ENCODE measurements around the gene C7orf57. TPM values are rescaled to one million over a fixed set of nuclear protein-coding genes. Genes with fewer than 3 reads are reported as not detected.

The C7orf57 gene
- total RNA-seq, 1 donor from 2014 or later, result not detected

- TF ChIP-seq CTCF (IDR thresholded peaks at IDR 0.05), result no peak
- Mint-ChIP-seq H3K4me1 (ENCODE audit: unreplicated experiment) (peaks cover 17% of the 10 kb centered on the region), H3K9me3 (ENCODE audit: unreplicated experiment) (no peaks in the 10 kb centered on the region), H3K4me3 (ENCODE audit: unreplicated experiment) (no peak overlapping the region), H3K27ac (ENCODE audit: unreplicated experiment) (no peak overlapping the region), H3K36me3 (ENCODE audit: unreplicated experiment) (no peaks in the 10 kb centered on the region), H3K27me3 (ENCODE audit: unreplicated experiment) (peaks cover 4% of the 10 kb centered on the region)
- DNase-seq (ENCODE audit: extremely low spot score, unreplicated experiment), result no peak
These were observed 6.9 kb downstream of the C7orf57 start for GRCh38 chr7:48042216-48042615.

GRCh38 chr7:48042636-48043035 is 7.3 kb downstream of the C7orf57 start:
- H3K4me1 Mint-ChIP-seq (ENCODE audit: unreplicated experiment), result peaks cover 17% of the 10 kb centered on the region
- TF ChIP-seq CTCF (IDR thresholded peaks at IDR 0.05), result no peak
- no peak for DNase-seq (ENCODE audit: extremely low spot score, unreplicated experiment)
- no peak overlapping the region for H3K4me3 Mint-ChIP-seq (ENCODE audit: unreplicated experiment)
- no peak overlapping the region for H3K27ac Mint-ChIP-seq (ENCODE audit: unreplicated experiment)
- no peaks in the 10 kb centered on the region for H3K9me3 Mint-ChIP-seq (ENCODE audit: unreplicated experiment)
- no peaks in the 10 kb centered on the region for H3K36me3 Mint-ChIP-seq (ENCODE audit: unreplicated experiment)
- H3K27me3 Mint-ChIP-seq (ENCODE audit: unreplicated experiment), result peaks cover 2% of the 10 kb centered on the region

- no peak overlapping the region for H3K4me3 Mint-ChIP-seq (ENCODE audit: unreplicated experiment)
- H3K27me3 Mint-ChIP-seq (ENCODE audit: unreplicated experiment), result peaks cover 2% of the 10 kb centered on the region
- no peak for DNase-seq (ENCODE audit: extremely low spot score, unreplicated experiment)
- H3K36me3 Mint-ChIP-seq (ENCODE audit: unreplicated experiment), result no peaks in the 10 kb centered on the region
- TF ChIP-seq CTCF (IDR thresholded peaks at IDR 0.05), result no peak
- H3K9me3 Mint-ChIP-seq (ENCODE audit: unreplicated experiment), result no peaks in the 10 kb centered on the region
- peaks cover 17% of the 10 kb centered on the region for H3K4me1 Mint-ChIP-seq (ENCODE audit: unreplicated experiment)
- no peak overlapping the region for H3K27ac Mint-ChIP-seq (ENCODE audit: unreplicated experiment)
These were observed 9.9 kb downstream of the C7orf57 start for GRCh38 chr7:48045195-48045765.

- Mint-ChIP-seq H3K27me3 (ENCODE audit: unreplicated experiment) (peaks cover 2% of the 10 kb centered on the region), H3K4me3 (ENCODE audit: unreplicated experiment) (no peak overlapping the region), H3K4me1 (ENCODE audit: unreplicated experiment) (peaks cover 8% of the 10 kb centered on the region), H3K9me3 (ENCODE audit: unreplicated experiment) (no peaks in the 10 kb centered on the region), H3K36me3 (ENCODE audit: unreplicated experiment) (no peaks in the 10 kb centered on the region), H3K27ac (ENCODE audit: unreplicated experiment) (no peak overlapping the region)
- no peak for TF ChIP-seq CTCF (IDR thresholded peaks at IDR 0.05)
- no peak for DNase-seq (ENCODE audit: extremely low spot score, unreplicated experiment)
These were observed 11.1 kb downstream of the C7orf57 start for GRCh38 chr7:48046458-48046857.

GRCh38 chr7:48048113-48048512 is 12.8 kb downstream of the C7orf57 start:
- Mint-ChIP-seq H3K27me3 (ENCODE audit: unreplicated experiment) (peaks cover 2% of the 10 kb centered on the region), H3K4me1 (ENCODE audit: unreplicated experiment) (no peaks in the 10 kb centered on the region), H3K27ac (ENCODE audit: unreplicated experiment) (no peak overlapping the region), H3K9me3 (ENCODE audit: unreplicated experiment) (no peaks in the 10 kb centered on the region), H3K4me3 (ENCODE audit: unreplicated experiment) (no peak overlapping the region), H3K36me3 (ENCODE audit: unreplicated experiment) (no peaks in the 10 kb centered on the region)
- DNase-seq (ENCODE audit: extremely low spot score, unreplicated experiment), result no peak
- no peak for TF ChIP-seq CTCF (IDR thresholded peaks at IDR 0.05)
